Loucy (cell line): ENCODE data around the gene CTTNBP2.

Experiments used
- EZH2phosphoT487 ChIP-seq: fragments of 200-600 bp; IDR thresholded peaks from 2 replicates; pipeline ENCODE4 v1.6.1; 2018; ENCODE audit warnings: antibody characterized with exemption, mild to moderate bottlenecking, moderate library complexity, borderline replicate concordance
- TF ChIP-seq, protein P1 (sequence below): fragments of 200-600 bp; sonication (generic); conservative IDR thresholded peaks from 2 replicates; pipeline ENCODE4 v1.5.1; 2014; ENCODE audit warnings: mild to moderate bottlenecking, antibody characterized with exemption, low read length

- TF ChIP-seq, protein P1, sequence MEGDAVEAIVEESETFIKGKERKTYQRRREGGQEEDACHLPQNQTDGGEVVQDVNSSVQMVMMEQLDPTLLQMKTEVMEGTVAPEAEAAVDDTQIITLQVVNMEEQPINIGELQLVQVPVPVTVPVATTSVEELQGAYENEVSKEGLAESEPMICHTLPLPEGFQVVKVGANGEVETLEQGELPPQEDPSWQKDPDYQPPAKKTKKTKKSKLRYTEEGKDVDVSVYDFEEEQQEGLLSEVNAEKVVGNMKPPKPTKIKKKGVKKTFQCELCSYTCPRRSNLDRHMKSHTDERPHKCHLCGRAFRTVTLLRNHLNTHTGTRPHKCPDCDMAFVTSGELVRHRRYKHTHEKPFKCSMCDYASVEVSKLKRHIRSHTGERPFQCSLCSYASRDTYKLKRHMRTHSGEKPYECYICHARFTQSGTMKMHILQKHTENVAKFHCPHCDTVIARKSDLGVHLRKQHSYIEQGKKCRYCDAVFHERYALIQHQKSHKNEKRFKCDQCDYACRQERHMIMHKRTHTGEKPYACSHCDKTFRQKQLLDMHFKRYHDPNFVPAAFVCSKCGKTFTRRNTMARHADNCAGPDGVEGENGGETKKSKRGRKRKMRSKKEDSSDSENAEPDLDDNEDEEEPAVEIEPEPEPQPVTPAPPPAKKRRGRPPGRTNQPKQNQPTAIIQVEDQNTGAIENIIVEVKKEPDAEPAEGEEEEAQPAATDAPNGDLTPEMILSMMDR, result no peak
- TF ChIP-seq EZH2phosphoT487, result no peak
Observed at GRCh38 chr7:117872561-117873309, 506 bp downstream of the CTTNBP2 start.
